Right lobe of liver (tissue), 6 donors: ENCODE results near the gene ASB4. TPM values are rescaled to one million over a fixed set of nuclear protein-coding genes. Genes with fewer than 3 reads are reported as not detected.

Source experiments
- ATAC-seq, 4 donors: fragments of 200-7000 bp; cut with Tn5 transposase; one replicate each; pipeline ENCODE4 v1.9.1; 2020; ENCODE audit warnings: mild to moderate bottlenecking in 4 of 4, moderate library complexity in 4 of 4
- DNase-seq, 3 donors: peaks; one replicate each; pipeline ENCODE4 v3.0.0-alpha.2; 2020
- H3K27ac ChIP-seq, 3 donors: fragments of 200-600 bp; one replicate each; pipeline ENCODE4 v1.8.0; 2022
- H3K27me3 ChIP-seq, 2 donors: fragments of 200-600 bp; one replicate each; pipeline ENCODE4 v1.8.0; 2022
- H3K36me3 ChIP-seq, 4 donors: fragments of 200-600 bp; sonication (generic) in 1 of 4; one replicate each; pipeline versions ENCODE4 v1.5.1 to v1.8.0; 2017 to 2022; ENCODE audit warnings: control low read depth in 1 of 4
- H3K4me1 ChIP-seq, 4 donors: fragments of 200-600 bp; sonication (generic) in 1 of 4; one replicate each; pipeline versions ENCODE4 v1.5.1 to v1.8.0; 2017 to 2022; ENCODE audit warnings: control low read depth in 1 of 4
- H3K4me3 ChIP-seq, 3 donors: fragments of 200-600 bp; one replicate each; pipeline ENCODE4 v1.8.0; 2022
- H3K9me3 ChIP-seq, 4 donors: fragments of 200-600 bp; sonication (generic) in 1 of 4; one replicate each; pipeline versions ENCODE4 v1.5.1 to v1.8.0; 2017 to 2022; ENCODE audit warnings: control low read depth in 1 of 4
- CTCF ChIP-seq, 4 donors: fragments of 200-600 bp in 3 of 4; fragments of 450-650 bp in 1 of 4; IDR thresholded peaks; one replicate each; pipeline versions ENCODE4 v1.5.1 to v1.8.0; 2016 to 2022; ENCODE audit warnings: antibody characterized with exemption in 4 of 4, mild to moderate bottlenecking in 2 of 4
- POLR2A ChIP-seq: fragments of 450-650 bp; IDR thresholded peaks from one replicate; pipeline ENCODE4 v1.6.1; 2017; ENCODE audit warnings: antibody characterized with exemption, mild to moderate bottlenecking
- WGBS: methylation state at CpG from one replicate; pipeline ENCODE4 v1.1.6; 2018; ENCODE audit warnings: low coverage, low lambda C conversion rate; ENCODE audit not compliant: insufficient coverage; ENCODE audit errors: missing lambda C conversion rate; 5-methylcytosine and 5-hydroxymethylcytosine counted together
- intact Hi-C, 2 donors: fragments of 100-400 bp; cut with DNase I; formaldehyde crosslinking; loops; one replicate each; pipeline versions ENCODE4 v1.11.2 to v1.14.1; 2022
- total RNA-seq, 6 experiments: library from RNA; depleted of rRNA in 2 of 6; stranded (reverse); fragments of >200 nt in 2 of 6; fragmentation: NEBNext Ultra II Directional in 3 of 6; extraction: Animal tissue kit (Norgen Biotek cat#: 25700) in 3 of 6; gene quantifications; one replicate each; pipeline versions ENCODE4 v1.1.0 to v1.2.4, GENCODE V29; 2016 to 2023
- donor health status: DM: no; HTN: yes; CAD: no.
- donor health status: DM: no; HTN: no; CAD: no.
- donor health status: DM: no; HTN: no; CAD: no.
- donor health status: DM: no; HTN: yes; CAD: no.
- donor health status: DM: no; HTN: yes; CAD: no.

The ASB4 gene
- total RNA-seq, 6 experiments from 2014 or later: 0.29 to 3.4 (median 0.49) TPM; not detected in 1

GRCh38 chr7:95545007-95545615 is 59.4 kb downstream of the ASB4 start:
- peak; percentile 83 to 89 (median 87) for ATAC-seq
- WGBS: 11% methylated on average over 3 of the region's 3 CpGs
- Histone ChIP-seq H3K27me3 (no peaks in the 10 kb centered on the region), H3K4me1 (peaks cover 0 to 51% (median 25%) of the 10 kb centered on the region in 4 donors), H3K36me3 (no peaks in the 10 kb centered on the region), H3K27ac (peak overlapping the region; percentile 56 to 94 (median 93)), H3K9me3 (no peaks in the 10 kb centered on the region), H3K4me3 (peak overlapping the region in 2 of 3 donors; percentile 23 to 37)
- intact Hi-C loops: no loop called here
- TF ChIP-seq POLR2A: no peak
- peak; percentile 69 to 80 (median 74) for TF ChIP-seq CTCF (IDR thresholded peaks at IDR 0.05)
- peak in 1 of 3 donors; percentile 64 for DNase-seq

GRCh38 chr7:95545673-95546072 is 59.9 kb downstream of the ASB4 start:
- no peaks in the 10 kb centered on the region for H3K27me3 ChIP-seq
- DNase-seq (no peak), ATAC-seq (no peak)
- H3K4me1 ChIP-seq: peaks cover 0 to 55% (median 26%) of the 10 kb centered on the region in 4 donors
- H3K36me3 ChIP-seq: no peaks in the 10 kb centered on the region
- H3K9me3 ChIP-seq: no peaks in the 10 kb centered on the region
- peak overlapping the region in 2 of 3 donors; percentile 93 to 94 for H3K27ac ChIP-seq
- peak overlapping the region in 2 of 3 donors; percentile 23 to 37 for H3K4me3 ChIP-seq
- intact Hi-C loops: no loop called here
- 55% methylated on average over 1 of the region's 1 CpG for WGBS
- TF ChIP-seq CTCF (IDR thresholded peaks at IDR 0.05) (no peak), POLR2A (no peak)

- intact Hi-C loops: no loop called here
- WGBS: 14% methylated on average over 4 of the region's 4 CpGs
- Histone ChIP-seq H3K4me3 (no peak overlapping the region), H3K9me3 (no peaks in the 10 kb centered on the region), H3K4me1 (peaks cover 0 to 61% (median 30%) of the 10 kb centered on the region in 4 donors), H3K27ac (peak overlapping the region; percentile 17 to 94 (median 93)), H3K27me3 (no peaks in the 10 kb centered on the region), H3K36me3 (no peaks in the 10 kb centered on the region)
- ATAC-seq (peak; percentile 5 to 59 (median 35)), DNase-seq (peak in 1 of 3 donors; percentile 66)
- TF ChIP-seq POLR2A: no peak
- peak in 1 of 4 donors; percentile 11 for TF ChIP-seq CTCF (IDR thresholded peaks at IDR 0.05)
These were observed 60.9 kb downstream of the ASB4 start for GRCh38 chr7:95546647-95547046.

- ATAC-seq: no peak
- Histone ChIP-seq H3K27ac (peak overlapping the region in 2 of 3 donors; percentile 93 to 94), H3K4me3 (no peak overlapping the region)
These were observed 61.9 kb downstream of the ASB4 start for GRCh38 chr7:95547361-95548348.

More at GRCh38 chr7:95547361-95548348, 61.9 kb downstream of the ASB4 start:
- peaks cover 0 to 61% (median 30%) of the 10 kb centered on the region in 4 donors for H3K4me1 ChIP-seq
- H3K36me3 ChIP-seq: no peaks in the 10 kb centered on the region
- no peak for DNase-seq
- no peaks in the 10 kb centered on the region for H3K27me3 ChIP-seq
- TF ChIP-seq POLR2A (no peak), CTCF (IDR thresholded peaks at IDR 0.05) (no peak)
- no peaks in the 10 kb centered on the region for H3K9me3 ChIP-seq
- intact Hi-C loops: no loop called here
- WGBS: 33% methylated on average over 6 of the region's 6 CpGs
